ENCODE measurements around the gene TPSD1. TPM values are rescaled to one million over a fixed set of nuclear protein-coding genes. Genes with fewer than 3 reads are reported as not detected.
"Not testable (repeated sequence)": the region's sequence is repeated elsewhere in the genome, so short reads cannot be mapped to it uniquely, and the experiment has no call there.

Gene TPSD1
- not detected in 2 replicates for total RNA-seq (2011; cell fraction: chromatin; rRNA removed; ENCODE audit: low replicate concordance)
- not detected in 2 replicates for total RNA-seq (2011; cell fraction: nucleolus; rRNA removed)
- total RNA-seq (2011; cell fraction: nucleoplasm; rRNA removed), result not detected in 2 replicates
- total RNA-seq (2014; rRNA removed), result not detected in 2 replicates
- not detected in 2 replicates for total RNA-seq (2014; rRNA removed; fragmentation: Illumina TruSeq; extraction: Trizol)
- not detected in 2 replicates for total RNA-seq (2015; rRNA removed; fragmentation: Illumina TruSeq; extraction: Trizol)
- not detected in 2 replicates for total RNA-seq (2021)
- not detected in 2 replicates for polyA plus RNA-seq (2011; rRNA removed)
- polyA plus RNA-seq (2011; cell fraction: cytosol; rRNA removed), result not detected in 2 replicates
- not detected in 2 replicates for polyA plus RNA-seq (2011; cell fraction: nucleus; rRNA removed)
- polyA plus RNA-seq (2012), result 0.07 TPM in 1 of 2 replicates, not detected in the other
- not detected in 2 replicates for polyA plus RNA-seq (2014; fragmentation: Illumina TruSeq; extraction: Trizol)
- polyA plus RNA-seq (2014; fragmentation: Nextera tagmentation; extraction: Ambion mirVana), result not detected
- polyA plus RNA-seq (2014; rRNA removed), result not detected in 2 replicates
- not detected in 2 replicates for polyA minus RNA-seq (2011; rRNA and poly(A)+ RNA removed)
- not detected in 2 replicates for polyA minus RNA-seq (2011; cell fraction: cytosol; rRNA and poly(A)+ RNA removed)
- not detected in 2 replicates for polyA minus RNA-seq (2011; cell fraction: nucleus; rRNA and poly(A)+ RNA removed)
- not detected for Bru-seq, nascent RNA
- BruChase-seq, experiment 1, labeled RNA remaining after a 2-hour chase, result not detected
- BruChase-seq, experiment 2, labeled RNA remaining after a 6-hour chase, result not detected
- long read RNA-seq, experiment 1, result 0 reads
- long read RNA-seq, experiment 2, result 0 reads
- long read RNA-seq, experiment 3, result 0 reads

GRCh38 chr16:1255276-1256122 is at the start of gene TPSD1:
TSS of gene TPSD1 (plus strand) at chr16:1256069. CDS start at chr16:1256281, 212 bp downstream.
- 3% methylated on average over 16 of the region's 26 CpGs for WGBS (ENCODE audit: insufficient coverage, low coverage, missing lambda C conversion rate)
- ATAC-seq; in situ Hi-C loops (cut with MboI): not testable (repeated sequence)

More at GRCh38 chr16:1255276-1256122, at the start of gene TPSD1:
- FAIRE-seq; H3K36me3 ChIP-seq (ENCODE audit: control insufficient read depth, insufficient read depth, low read length); CTCF ChIA-PET (ENCODE audit: low intra/inter-chr PET ratio); DNase-seq (ENCODE audit: extremely low read depth in 1 of 4, low spot score in 3 of 4); H3K27ac ChIP-seq (ENCODE audit: extremely low read depth, low read depth, low read length); H3K9me3 ChIP-seq (replicated peaks; ENCODE audit: control insufficient read depth, insufficient read depth, low read depth, low read length); H2AFZ ChIP-seq (ENCODE audit: low read depth, low read length); POLR2A ChIA-PET; H4K20me1 ChIP-seq (replicated peaks; ENCODE audit: control insufficient read depth, insufficient read depth, low read length); H3K79me2 ChIP-seq (ENCODE audit: control insufficient read depth, insufficient read depth, low read length); H3K9ac ChIP-seq (ENCODE audit: insufficient read depth in 1 of 2, low read depth in 2 of 2, low read length in 2 of 2); H3K4me3 ChIP-seq; H3K9me1 ChIP-seq (ENCODE audit: control insufficient read depth, insufficient read depth, low read length); BruUV-seq (replicated peaks); intact Hi-C loops (cut with micrococcal nuclease); H3K4me2 ChIP-seq (ENCODE audit: insufficient read depth, low read length): not testable (repeated sequence)
- Histone ChIP-seq H3K4me1 (replicated peaks in 1 of 2; ENCODE audit: control insufficient read depth in 2 of 2, insufficient read depth in 2 of 2, low read length in 2 of 2) (peaks cover 0 to 36% of the 10 kb centered on the region in 2 experiments; a peak in 2 of 5 replicates), H3K27me3 (ENCODE audit: control insufficient read depth in 2 of 2, insufficient read depth in 2 of 2, low read length in 2 of 2) (peaks cover 12 to 33% of the 10 kb centered on the region in 2 experiments; a peak in 4 of 5 replicates)
